Fibroblast of villous mesenchyme (primary cell): ENCODE results near the gene EARS2. TPM values are rescaled to one million over a fixed set of nuclear protein-coding genes. Genes with fewer than 3 reads are reported as not detected.

Experiments used
- DNase-seq: peaks from one replicate; pipeline ENCODE4 v3.0.0-alpha.2; 2010; ENCODE audit warnings: low read depth
- H3K4me3 ChIP-seq: 2 replicates; pipeline ENCODE4 v1.5.1; 2011; ENCODE audit warnings: low read depth, mild to moderate bottlenecking, low read length
- total RNA-seq: library from RNA; depleted of rRNA; stranded (reverse); fragments of >200 nt; gene quantifications from 2 replicates; pipeline ENCODE4 v1.2.3, GENCODE V29; 2012
- TF ChIP-seq, protein P1 (sequence below): IDR thresholded peaks from 2 replicates; pipeline ENCODE4 v1.5.1; 2012; ENCODE audit warnings: low read depth, mild to moderate bottlenecking, low read length; ENCODE audit not compliant: insufficient read depth

The EARS2 gene
- total RNA-seq, 1 donor, result 36.3 TPM

DNA sequence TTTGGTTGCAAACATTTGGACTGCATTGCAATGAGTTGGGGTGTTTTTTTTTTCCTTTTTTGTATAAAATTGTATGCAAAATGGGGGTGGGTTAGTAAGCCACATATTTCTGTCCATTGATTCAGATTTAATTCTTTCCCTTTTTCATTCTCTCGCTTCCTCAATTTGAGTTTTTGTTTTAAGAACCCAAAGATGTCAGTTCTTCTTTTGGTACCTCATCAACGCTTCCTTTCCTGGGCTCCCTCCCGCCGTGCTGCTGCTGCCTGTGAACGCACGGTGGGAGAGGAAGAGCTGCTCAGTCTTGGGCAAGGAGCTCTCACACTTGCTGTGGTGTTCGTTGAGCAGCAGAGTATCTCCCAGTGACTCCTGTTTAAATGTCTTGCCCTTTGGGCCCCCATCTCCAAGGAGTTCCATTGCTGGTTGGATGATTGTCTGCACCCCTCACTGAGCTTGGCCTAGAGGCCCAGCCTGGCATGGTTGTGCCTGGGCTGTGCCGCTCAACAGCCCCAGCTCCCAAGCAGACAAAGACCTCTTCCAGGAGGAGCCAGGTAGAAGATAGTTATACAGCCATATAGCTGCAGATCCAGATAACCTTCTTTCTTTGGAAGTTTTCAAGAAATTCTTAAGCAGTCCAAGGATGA is 14.0 kb upstream of the EARS2 start:
- TF ChIP-seq, protein P1, sequence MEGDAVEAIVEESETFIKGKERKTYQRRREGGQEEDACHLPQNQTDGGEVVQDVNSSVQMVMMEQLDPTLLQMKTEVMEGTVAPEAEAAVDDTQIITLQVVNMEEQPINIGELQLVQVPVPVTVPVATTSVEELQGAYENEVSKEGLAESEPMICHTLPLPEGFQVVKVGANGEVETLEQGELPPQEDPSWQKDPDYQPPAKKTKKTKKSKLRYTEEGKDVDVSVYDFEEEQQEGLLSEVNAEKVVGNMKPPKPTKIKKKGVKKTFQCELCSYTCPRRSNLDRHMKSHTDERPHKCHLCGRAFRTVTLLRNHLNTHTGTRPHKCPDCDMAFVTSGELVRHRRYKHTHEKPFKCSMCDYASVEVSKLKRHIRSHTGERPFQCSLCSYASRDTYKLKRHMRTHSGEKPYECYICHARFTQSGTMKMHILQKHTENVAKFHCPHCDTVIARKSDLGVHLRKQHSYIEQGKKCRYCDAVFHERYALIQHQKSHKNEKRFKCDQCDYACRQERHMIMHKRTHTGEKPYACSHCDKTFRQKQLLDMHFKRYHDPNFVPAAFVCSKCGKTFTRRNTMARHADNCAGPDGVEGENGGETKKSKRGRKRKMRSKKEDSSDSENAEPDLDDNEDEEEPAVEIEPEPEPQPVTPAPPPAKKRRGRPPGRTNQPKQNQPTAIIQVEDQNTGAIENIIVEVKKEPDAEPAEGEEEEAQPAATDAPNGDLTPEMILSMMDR, result no peak
- H3K4me3 ChIP-seq, result no peak overlapping the region
- DNase-seq, result no peak

DNA sequence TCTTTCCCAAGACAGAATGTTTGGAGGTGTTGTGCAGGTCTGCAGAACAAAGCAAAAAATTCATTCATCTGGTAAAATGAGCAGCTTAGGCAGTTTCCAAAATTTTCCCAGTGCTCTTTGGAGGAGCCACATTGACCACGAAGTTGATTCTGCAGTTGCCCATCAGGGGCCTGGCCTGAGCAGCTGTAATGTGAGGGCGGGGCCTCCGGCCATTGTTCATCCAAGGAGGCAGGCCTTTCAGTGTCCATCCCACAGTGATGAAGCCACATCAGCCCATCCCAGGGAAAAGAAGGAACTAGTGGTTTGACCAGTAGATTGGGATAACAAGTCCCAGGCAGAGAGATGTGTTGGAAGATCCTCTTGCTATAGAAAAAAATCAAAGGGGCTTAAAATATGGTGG is 10.5 kb upstream of the EARS2 start:
- no peak for DNase-seq
- H3K4me3 ChIP-seq, result no peak overlapping the region
- TF ChIP-seq, protein P1, result no peak

DNA sequence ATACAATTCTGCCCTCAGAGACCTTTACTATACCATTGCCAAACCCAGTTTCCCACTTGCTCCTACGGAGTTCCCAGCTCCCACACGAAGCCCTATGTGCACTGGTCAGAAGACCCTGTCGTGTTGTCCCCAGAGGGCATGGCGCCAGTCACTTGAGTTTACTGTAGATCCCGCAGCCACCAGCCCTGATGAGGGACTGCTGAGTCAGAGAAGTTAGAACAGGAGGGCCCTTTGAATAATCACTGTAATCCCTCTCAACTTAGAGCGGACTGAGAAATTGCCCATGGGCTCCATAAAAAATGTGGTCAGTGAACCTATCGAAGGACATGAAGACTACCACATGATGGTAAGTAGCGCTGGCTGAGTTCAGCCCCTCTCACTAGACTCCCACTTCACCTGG is 9.6 kb upstream of the EARS2 start:
- no peak for DNase-seq
- TF ChIP-seq, protein P1, result no peak
- no peak overlapping the region for H3K4me3 ChIP-seq

DNA sequence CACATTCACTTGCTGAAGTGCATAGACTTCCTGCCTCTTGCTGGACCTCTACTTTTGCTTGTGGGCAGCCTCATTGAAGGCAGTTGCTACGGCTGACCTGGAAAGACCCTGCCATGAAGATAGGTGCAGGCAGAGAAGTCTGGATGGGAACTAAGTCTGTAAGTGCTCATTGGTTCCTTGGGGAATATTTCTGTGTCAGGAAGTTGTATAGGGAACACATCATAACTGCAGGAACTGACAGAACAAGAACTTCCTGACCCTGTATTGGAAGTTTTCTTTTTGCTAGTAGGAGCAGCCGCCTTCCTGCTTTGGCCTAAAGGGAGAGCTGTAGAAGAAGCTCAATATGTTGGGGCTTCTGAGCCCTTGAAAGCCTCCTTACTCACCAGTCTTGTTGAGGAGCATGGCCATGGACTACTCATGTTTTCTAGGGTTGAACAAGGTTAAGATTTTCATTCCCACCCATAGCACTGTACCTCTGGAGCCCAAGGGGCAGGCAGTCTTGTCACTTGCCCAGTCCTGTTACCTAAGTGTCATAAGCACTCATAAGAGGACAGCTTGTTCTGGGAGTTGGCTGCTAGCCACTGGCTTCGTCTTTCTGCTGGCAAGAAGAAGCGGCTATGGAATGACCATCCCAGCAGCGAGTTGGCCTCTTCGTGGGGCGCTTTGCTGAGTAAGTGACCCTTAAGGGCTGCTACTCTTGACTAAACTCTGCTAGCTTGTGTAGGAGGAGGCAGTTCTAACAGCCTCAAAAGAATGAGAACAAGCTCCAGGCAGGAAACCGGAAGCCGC is 7.6 kb upstream of the EARS2 start:
- peak; percentile 10 for DNase-seq
- TF ChIP-seq, protein P1, result no peak
- no peak overlapping the region for H3K4me3 ChIP-seq

DNA sequence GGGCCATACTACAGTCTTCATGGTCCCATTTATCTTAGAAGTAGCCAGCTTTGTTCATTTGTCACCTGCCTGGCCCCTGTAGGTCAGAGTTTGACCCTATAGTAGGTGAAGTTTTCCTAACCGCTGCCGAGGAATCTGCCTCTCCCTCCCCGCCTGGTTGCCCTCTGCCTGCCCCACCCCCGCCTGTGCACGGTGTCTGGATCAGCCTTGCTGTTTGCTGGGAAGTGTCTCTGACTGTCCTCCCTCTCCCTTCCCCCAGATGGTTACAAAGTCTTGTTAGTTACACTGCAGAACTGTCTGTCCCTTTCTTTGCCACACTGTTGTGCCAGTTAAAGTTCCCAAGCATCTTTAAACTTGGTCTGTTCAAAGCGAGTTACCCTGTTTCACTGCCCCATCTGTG is 6.0 kb upstream of the EARS2 start:
- H3K4me3 ChIP-seq, result no peak overlapping the region
- DNase-seq, result no peak
- TF ChIP-seq, protein P1, result no peak

DNA sequence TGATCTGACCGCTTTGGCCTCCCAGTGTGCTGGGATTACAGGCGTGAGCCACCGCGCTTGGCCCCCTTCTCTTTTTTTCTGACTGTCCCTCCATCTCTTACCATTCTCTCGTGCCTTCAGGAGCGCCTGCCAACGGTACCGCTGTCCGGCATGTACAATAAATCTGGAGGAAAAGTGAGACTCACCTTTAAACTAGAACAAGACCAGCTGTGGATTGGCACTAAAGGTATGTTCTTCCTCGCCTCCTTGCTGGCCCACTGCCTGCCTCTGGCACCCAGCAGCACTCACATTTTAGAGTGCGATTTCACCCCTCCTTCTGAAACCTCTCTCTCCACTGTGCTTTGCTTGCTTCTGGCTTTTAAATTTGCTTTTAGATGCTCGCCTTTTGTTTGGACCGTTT is 5.4 kb upstream of the EARS2 start:
- DNase-seq, result no peak
- no peak overlapping the region for H3K4me3 ChIP-seq
- TF ChIP-seq, protein P1, result no peak
